HG03460 (cell line): ENCODE data around the gene RGPD3.
A peak's percentile ranks its signal among the peaks of the same experiment; 100 is the strongest.
"Not testable (repeated sequence)": the region's sequence is repeated elsewhere in the genome, so short reads cannot be mapped to it uniquely, and the experiment has no call there.

Experiments
- ATAC-seq: cut with Tn5 transposase; IDR thresholded peaks from one replicate; pipeline ENCODE4 v1.9.1; 2021; ENCODE audit not compliant: unreplicated experiment

The RGPD3 gene

GRCh38 chr2:106486551-106487385 lies 18.6 kb upstream of the RGPD3 start, which contains the start of gene CD8B2:
Gene CD8B2 (plus strand): TSS chr2:106487364. CDS start chr2:106487427, 63 bp downstream.
- ATAC-seq: not testable (repeated sequence)

GRCh38 chr2:106479563-106479962 lies 11.3 kb upstream of the RGPD3 start:
- not testable (repeated sequence) for ATAC-seq

DNA sequence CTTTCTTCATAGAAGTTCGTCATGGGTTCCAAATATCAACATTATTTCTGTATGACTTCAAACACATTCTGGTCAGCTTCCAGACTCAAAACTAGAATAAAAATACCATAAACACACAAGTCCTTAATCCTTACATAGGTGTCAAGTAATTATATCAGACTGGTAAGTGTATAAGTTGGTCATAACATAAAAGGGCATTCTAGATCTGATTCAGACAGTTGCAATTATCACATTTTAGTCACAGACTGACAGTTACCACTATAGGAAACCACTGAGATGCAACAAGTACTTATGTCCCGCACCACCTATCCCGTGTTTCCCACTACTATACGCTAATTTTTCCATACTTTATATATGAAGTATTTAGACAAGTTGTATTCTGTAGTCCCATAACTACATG lies 9.4 kb upstream of the RGPD3 start:
- not testable (repeated sequence) for ATAC-seq

GRCh38 chr2:106470658-106471057 lies 2.4 kb upstream of the RGPD3 start:
- not testable (repeated sequence) for ATAC-seq

- ATAC-seq: not testable (repeated sequence)
These were observed 697 bp downstream of the RGPD3 start for GRCh38 chr2:106467516-106467915.

DNA sequence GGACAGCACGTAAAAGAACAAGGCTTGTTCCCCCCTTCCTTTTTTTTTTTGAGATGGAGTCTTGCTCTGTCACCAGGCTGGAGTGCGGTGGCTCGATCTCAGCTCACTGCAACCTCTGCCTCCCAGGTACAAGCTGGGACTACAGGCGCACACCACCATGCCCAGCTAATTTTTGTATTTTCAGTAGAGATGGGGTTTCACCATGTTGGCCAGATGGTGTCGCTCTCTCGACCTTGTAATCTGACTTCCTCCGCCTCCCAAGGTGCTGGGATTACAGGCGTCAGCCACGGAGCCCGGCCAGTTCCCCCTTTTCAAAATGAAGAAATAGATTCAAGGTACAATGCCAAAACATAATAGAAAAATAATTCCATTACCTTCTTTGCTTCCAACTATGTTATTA lies 6.3 kb downstream of the RGPD3 start:
- ATAC-seq: not testable (repeated sequence)

DNA sequence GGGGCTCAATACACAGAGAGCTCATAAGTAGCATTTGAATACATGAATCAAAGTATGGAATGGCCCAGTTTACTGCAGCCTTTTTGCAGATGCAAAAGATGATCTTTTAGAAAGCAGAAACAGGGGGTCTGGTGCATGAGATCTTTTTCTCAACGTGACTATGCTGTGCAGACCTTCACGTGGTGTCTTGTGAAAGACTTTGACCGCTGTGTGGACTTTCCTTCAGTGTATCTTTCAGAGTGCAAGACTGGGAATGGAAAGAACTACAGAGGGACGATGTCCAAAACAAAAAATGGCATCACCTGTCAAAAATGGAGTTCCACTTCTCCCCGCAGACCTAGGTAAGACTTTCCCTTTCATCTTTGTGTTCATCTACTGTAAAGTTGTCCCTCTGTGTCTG lies 77.5 kb downstream of the RGPD3 start:
- not testable (repeated sequence) for ATAC-seq

GRCh38 chr2:106388814-106389410 lies 79.3 kb downstream of the RGPD3 start:
- ATAC-seq: not testable (repeated sequence)

GRCh38 chr2:106384548-106384947 lies 83.7 kb downstream of the RGPD3 start:
- ATAC-seq: not testable (repeated sequence)

DNA sequence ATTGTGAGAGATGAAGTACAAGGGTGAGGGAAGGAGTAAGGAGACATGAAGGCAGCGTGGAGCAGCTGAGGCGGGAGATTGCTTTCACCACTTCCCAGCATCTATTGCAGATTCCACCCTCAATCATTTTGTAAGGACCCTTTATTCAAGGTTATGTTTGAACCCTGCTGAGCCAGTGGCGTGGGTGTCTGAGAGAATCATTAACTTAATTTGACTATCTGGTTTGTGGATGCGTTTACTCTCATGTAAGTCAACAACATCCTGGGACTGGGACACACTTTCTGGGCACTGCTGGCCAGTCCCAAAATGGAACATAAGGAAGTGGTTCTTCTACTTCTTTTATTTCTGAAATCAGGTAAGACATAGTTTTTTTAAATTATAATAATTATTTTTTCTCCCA lies 86.3 kb downstream of the RGPD3 start:
- not testable (repeated sequence) for ATAC-seq

- not testable (repeated sequence) for ATAC-seq
These were observed 88.6 kb downstream of the RGPD3 start for GRCh38 chr2:106379567-106379966.

DNA sequence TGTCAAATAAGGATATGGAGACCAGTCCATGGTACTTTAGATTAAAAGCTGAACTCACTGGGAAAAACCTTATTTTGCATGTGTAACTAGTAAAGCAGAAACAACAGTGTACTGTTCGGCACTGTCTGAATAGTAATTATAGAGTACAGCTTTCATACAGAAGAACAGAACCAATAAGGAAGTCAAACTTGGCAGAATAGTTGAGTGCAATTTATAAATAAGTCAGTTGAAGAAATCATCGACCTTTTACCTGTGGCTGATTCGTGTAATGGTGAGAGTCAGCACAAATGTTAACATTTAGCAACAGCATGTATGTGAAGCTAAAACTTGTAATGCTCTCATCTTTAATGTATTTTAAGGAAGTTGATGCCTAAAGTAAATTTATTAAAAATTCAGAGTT lies 99.0 kb downstream of the RGPD3 start:
- not testable (repeated sequence) for ATAC-seq

- no peak for ATAC-seq
These were observed 101.9 kb downstream of the RGPD3 start for GRCh38 chr2:106366204-106366885.

DNA sequence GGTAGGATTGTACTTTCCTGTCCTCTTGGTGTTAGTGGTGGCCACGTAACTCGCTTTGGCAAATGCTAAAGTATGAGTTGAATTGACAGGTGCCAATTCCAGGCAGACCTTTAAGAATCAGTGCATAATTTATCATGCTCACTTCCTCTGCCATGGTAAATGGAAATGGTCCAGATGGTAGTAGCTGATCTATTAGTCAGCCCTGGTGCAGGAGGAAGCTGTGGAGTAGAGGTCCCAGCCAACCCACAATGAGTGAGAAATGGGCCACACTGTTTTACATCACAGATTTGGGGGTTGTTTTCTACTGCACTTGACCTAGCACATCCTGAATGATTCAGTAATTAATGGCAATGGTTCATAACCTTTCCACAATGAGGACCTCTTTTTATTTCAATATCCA lies 104.4 kb downstream of the RGPD3 start:
- ATAC-seq: no peak

- ATAC-seq: no peak
These were observed 105.4 kb downstream of the RGPD3 start for GRCh38 chr2:106362789-106363188.

DNA sequence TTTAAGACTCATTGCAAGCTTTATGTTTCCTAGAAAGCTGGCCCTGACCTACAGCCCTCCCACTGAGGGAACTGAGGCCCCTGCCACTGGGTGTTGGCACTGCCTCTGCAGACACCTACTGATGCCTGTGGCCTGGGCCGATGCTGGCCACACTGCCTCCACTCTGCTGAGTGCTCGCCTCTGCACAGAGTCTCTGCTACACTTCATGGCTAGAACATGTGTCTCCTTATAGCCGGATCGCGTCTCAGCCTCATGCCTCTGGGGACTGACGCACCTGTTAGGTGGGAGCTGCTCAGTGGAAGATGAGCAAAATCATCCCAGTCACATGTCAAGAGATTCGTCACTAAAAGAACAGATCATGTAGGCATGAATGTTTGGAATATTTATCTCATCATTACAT lies 108.7 kb downstream of the RGPD3 start:
- no peak for ATAC-seq

- no peak for ATAC-seq
These were observed 109.7 kb downstream of the RGPD3 start for GRCh38 chr2:106358521-106358920.

GRCh38 chr2:106358081-106358480 lies 110.1 kb downstream of the RGPD3 start:
- peak; percentile 94 for ATAC-seq

DNA sequence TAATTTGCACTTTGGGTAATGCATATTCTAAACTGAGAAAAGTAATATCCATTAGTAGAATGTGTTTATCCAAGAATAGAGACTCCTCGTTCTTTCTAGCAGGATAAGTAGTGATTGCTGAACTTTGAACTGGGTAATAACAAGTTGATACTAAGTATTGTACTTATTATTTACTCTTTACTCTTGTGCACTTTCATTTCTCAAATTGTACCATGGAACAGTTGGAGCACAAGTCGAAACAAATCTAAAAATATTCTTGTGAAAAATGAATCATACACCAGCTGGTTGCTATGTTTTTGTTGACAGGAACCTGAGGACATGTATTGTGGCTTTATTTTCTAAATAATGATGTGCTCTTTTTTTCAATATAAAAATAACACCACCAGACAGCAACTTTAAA lies 111.9 kb downstream of the RGPD3 start:
- ATAC-seq: no peak

GRCh38 chr2:106353676-106354075 lies 114.5 kb downstream of the RGPD3 start:
- no peak for ATAC-seq

GRCh38 chr2:106350980-106351379 lies 117.2 kb downstream of the RGPD3 start:
- no peak for ATAC-seq

GRCh38 chr2:106344302-106344701 lies 123.9 kb downstream of the RGPD3 start:
- ATAC-seq: no peak
